ENCODE measurements around the gene CXXC5.

The CXXC5 gene

GRCh38 chr5:139658501-139658927, 10.4 kb downstream of the CXXC5 start:
- no peak for TF ChIP-seq CTCF (IDR thresholded peaks at IDR 0.05; ENCODE audit: control extremely low read depth, extremely low read depth, low read depth, missing control alignments)
- POLR2A ChIA-PET, result interaction anchor here (1.0 to 3.8 kb wide), 3 partner anchors 10 to 21 kb away, joined by 6 to 22 read pairs (median 6); partner anchors contain the start of gene CXXC5
- no peak for DNase-seq (ENCODE audit: extremely low spot score)
- CTCF ChIA-PET, result interaction anchor here (0.8 to 2.8 kb wide), 11 partner anchors 8 to 129 kb away, joined by 3 to 14 read pairs (median 4); partner anchors contain the start of gene CXXC5

- CTCF ChIA-PET, result interaction anchor here (0.7 to 3.6 kb wide), 14 partner anchors 8 to 310 kb away, joined by 3 to 29 read pairs (median 5); partner anchors contain the start of gene CXXC5
- TF ChIP-seq CTCF (IDR thresholded peaks at IDR 0.05; ENCODE audit: control extremely low read depth, extremely low read depth, low read depth, missing control alignments), result no peak
- POLR2A ChIA-PET, result interaction anchor here (3.8 kb wide), 1 partner anchor 11 kb away, joined by 22 read pairs; no protein-coding TSS in a partner anchor
- no peak for DNase-seq (ENCODE audit: extremely low spot score)
These were observed 10.9 kb downstream of the CXXC5 start for GRCh38 chr5:139658928-139659667.

GRCh38 chr5:139659695-139660101, 11.5 kb downstream of the CXXC5 start:
- POLR2A ChIA-PET, result interaction anchor here (3.8 kb wide), 1 partner anchor 11 kb away, joined by 22 read pairs; no protein-coding TSS in a partner anchor
- CTCF ChIA-PET, result interaction anchor here (0.7 to 3.6 kb wide), 13 partner anchors 7 to 310 kb away, joined by 3 to 29 read pairs (median 5); partner anchors contain the start of gene CXXC5
- TF ChIP-seq CTCF (IDR thresholded peaks at IDR 0.05; ENCODE audit: control extremely low read depth, extremely low read depth, low read depth, missing control alignments), result no peak
- no peak for DNase-seq (ENCODE audit: extremely low spot score)

DNA sequence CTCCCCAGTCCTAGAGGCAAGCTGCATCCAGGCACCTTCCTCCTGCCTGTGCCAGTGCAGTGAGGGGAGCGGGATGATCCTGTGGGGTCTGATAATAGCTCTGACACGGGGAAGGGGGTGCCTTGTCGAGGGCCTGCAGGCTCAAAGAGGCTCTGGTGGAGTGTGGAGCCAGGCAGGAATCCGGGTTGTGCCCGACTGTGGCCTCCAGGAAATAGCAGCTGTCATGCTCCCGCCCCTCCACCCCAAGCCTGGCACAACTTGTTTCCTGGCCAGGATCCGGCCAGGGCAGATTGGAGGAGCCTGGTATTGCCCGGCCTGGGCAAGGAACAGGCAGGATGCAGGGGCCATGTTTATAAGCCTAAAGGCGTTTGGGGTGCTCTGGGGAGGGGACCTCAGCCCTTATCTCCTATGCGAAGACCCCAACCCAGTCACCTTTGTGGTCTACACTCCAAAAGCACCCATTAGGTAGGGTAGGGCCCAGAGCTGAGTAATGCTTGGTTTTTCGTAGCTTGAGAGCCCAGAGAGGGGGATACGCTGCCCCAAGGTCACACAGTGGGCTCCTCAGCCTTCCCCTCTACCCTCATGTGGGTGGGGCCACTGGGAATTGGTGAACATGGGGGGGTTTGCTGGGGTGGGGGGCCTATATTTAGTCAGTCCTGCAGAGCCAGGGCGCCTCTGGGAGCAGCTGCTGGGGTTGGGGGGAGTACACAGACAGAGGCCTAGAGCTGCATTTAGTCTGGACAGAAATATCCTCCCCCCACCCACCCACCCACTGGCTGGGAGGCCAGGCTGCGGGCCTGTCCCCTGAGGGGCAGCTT, 12.2 kb downstream of the CXXC5 start:
- CTCF ChIA-PET, result interaction anchor here (0.9 to 3.6 kb wide), 15 partner anchors 8 to 309 kb away, joined by 3 to 29 read pairs (median 5); no protein-coding TSS in a partner anchor
- no peak for TF ChIP-seq CTCF (IDR thresholded peaks at IDR 0.05; ENCODE audit: control extremely low read depth, extremely low read depth, low read depth, missing control alignments)
- POLR2A ChIA-PET, result interaction anchor here (0.6 to 3.8 kb wide), 4 partner anchors 9 to 181 kb away, joined by 3 to 22 read pairs (median 8); partner anchors contain the start of gene CXXC5
- no peak for DNase-seq (ENCODE audit: extremely low spot score)

DNA sequence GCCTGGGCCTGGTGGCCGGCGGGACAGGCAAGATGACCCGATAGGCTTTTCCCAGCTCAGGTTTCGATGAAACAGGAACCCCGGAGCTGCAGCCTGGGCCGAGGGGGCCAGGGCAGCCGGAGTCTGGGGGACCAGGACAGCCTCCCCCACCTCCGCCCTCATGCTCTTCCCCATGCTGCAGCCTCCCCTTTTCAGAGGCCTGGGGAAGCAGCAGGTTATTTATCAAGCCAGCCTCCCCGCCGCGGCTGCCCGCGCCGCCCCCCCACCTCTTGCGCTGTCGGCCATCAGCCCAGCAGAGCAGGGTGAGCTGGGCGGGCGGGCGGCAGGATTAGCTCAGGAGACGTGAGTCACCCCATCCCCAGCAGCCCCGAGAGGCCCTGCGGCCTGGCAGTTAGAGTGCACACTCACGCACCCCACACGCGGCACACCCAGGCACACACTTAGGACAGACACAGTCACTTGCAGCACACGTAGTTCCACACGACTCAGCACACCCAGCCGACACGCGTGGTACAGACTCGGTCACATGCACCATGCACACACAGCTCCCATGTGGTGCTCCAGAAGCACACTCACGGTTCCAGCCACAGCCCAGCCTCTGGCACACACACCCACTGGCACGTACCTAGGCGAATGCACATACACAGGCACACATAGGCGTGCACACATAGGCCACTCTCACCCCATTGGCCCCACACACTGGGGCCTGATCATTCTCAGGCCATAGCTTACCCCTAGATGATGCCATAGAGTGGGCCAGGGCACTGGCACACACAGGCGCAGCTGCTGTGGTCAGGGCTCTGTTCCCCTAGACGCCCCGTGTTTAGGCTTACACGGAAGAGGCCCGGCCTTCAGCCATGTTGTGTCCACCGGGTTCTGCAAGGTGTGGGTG, 13.0 kb downstream of the CXXC5 start:
- TF ChIP-seq CTCF (IDR thresholded peaks at IDR 0.05; ENCODE audit: control extremely low read depth, extremely low read depth, low read depth, missing control alignments), result no peak
- POLR2A ChIA-PET, result interaction anchor here (0.6 to 3.8 kb wide), 4 partner anchors 9 to 182 kb away, joined by 3 to 22 read pairs (median 8); partner anchors contain the start of gene CXXC5
- DNase-seq (ENCODE audit: extremely low spot score), result peak; percentile 60
- CTCF ChIA-PET, result interaction anchor here (0.9 to 3.6 kb wide), 12 partner anchors 8 to 126 kb away, joined by 3 to 29 read pairs (median 6); no protein-coding TSS in a partner anchor

Data from GM10248 (cell line).